GM21786 (cell line): ENCODE measurements around the gene TMEM196.
"Not testable (repeated sequence)": the region's sequence is repeated elsewhere in the genome, so short reads cannot be mapped to it uniquely, and the experiment has no call there.

Source experiments
- ATAC-seq: cut with Tn5 transposase; IDR thresholded peaks from one replicate; pipeline ENCODE4 v1.9.1; 2021; ENCODE audit not compliant: unreplicated experiment

The TMEM196 gene

DNA sequence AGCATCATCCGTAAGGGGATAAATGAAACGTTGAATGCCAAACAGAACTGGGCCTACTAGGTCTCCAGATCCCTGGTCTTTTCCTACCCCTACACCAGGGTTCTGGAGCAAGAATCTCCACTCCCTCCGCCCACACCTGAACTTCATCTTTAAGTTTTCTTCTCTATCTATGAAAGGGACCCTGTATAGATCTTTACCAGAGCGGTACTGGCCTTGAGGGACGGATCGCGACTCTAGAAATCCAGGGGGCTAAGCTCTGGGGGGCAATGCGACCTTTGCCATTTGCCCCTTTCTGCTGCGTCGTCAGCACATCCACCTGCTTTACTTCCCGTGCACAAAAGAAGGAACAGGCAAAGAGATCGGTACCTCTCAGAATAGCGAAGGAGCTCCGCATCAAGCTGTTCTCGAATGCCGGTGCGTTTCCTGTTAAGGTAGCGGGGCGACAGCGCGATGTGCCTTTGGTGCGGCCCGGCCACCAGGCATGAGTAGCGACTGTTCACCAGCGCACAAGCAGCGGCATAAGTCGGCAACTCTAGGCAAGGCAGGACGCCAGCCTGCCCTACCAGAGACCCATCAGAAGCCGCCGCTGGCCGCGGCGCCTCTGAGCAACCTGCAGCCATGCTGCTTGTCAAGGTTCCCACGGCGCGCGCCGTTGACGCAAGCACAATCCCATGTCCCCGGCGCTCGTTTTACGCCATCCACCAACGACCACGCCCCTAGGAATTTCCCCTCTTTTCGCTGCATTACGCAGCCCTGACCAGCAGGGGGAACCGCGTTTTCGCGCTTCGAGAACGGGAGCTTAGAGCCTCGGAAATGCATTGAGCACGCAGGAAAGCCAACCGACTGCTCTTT, 64.8 kb downstream of the TMEM196 start, which contains the start of gene POLR1F:
POLR1F (minus strand) TSS at position 641 of the 852 bp plus-strand sequence; CDS start at position 620, 21 bp downstream.
- peak; percentile 99 for ATAC-seq

DNA sequence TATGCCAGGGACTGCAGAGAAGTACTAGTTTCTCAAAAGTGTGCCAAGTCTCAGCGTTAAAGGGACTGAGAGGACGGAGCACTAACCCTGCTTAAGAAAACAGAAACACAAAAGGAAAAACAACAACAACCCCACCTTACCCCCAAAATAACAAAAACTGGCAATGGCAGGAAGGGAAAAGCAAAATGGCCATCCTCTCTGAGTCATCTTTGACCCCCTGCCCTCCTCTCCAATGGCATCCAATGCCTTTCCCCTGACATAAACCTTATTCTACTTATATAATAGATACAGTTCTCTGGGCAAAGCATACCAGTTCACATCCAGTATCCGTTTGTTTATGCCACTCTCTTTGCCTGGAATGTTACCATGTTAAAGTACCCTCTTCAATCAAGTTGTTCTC, 66.2 kb downstream of the TMEM196 start:
- no peak for ATAC-seq

DNA sequence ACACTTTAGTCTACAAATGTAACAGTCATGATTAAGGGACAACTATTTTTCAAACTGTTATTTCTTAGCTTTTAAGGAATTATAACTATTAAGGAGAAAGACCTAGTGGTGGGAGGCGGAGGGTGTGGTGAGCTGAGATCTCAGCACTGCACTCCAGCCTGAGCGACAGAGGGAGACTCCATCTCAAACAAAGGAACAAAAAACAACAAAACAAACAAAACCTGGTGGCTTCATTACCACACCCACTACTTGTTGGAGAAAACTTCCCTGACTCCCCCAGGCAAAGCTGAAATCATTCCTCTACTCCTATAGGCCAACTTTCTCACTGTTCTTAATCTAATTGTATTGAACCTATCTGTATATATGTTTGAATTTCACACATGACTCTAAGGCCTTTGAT, 67.8 kb downstream of the TMEM196 start:
- ATAC-seq, result no peak

DNA sequence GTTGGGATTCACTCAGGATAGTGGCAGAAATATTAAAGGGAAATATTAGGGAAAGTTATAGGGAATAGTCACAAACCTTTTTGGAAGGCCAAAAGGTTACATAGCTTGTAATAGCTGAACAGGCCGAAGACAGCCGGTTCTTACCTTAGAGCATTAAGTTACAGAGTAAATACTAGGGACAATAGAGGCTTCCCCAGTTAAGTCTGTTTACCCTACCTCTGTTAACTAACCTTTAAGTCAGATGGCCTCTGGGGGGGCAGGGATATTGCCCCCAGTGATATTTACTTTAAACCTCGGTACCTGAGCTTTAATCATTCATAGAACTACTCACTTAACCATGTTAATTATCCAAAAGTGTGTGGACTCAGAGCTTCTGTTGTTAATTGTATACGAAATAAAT, 71.9 kb downstream of the TMEM196 start:
- ATAC-seq, result no peak

DNA sequence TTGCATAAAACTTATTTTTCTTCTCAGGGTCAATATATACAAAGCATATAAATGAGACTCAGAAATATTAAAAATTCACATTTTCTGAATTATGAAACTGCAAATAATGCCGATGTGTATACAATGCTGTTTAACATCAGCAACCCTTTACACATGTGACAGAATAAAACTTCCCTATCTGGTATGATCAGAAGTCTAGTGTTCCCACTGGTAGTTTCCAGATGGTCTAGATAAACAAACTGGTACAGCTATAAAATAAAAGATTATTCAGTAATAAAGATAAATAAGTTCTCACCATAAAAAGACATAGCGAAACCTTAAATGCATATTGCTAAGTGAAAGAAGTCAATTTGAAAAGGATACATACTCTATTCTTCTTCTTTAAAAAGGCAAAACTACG, 72.5 kb downstream of the TMEM196 start:
- ATAC-seq, result no peak

DNA sequence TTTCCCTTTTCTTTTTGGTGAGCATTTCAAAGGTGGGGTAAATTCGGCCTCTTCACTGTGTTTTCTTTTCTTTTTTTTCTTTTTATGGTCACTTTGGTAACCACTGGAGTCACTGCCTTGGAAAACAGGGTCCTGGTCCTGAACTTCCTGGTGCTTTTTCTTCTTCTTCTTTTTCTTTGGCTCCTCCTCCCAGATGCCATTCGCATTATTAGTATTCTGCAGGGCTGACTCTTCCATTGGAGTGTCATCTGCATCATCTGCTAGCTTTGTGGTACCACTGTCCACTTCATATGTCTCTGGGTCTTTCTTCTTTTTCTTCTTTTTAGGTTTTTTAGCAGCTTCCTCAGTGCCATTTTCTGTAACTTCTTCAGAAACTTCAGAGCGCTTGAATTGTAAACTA, 75.1 kb downstream of the TMEM196 start:
- ATAC-seq, result no peak

DNA sequence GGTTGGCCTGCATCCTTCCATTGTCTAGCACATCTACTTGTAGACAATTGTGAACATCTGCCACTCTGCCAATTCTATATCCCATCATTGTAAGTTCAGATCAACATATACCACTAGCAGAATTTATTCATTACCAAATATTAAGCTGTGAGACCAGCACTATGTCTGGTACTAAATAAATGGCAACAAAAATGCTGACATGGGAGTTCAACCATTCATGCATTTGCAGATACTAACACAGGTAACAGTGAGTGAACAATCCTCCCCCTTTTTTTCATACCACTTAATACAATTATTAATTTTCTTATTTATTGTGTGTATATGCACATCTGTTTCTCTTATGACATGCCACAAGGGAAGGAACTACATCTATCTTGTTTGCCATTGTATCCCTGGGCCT, 76.5 kb downstream of the TMEM196 start:
- no peak for ATAC-seq

DNA sequence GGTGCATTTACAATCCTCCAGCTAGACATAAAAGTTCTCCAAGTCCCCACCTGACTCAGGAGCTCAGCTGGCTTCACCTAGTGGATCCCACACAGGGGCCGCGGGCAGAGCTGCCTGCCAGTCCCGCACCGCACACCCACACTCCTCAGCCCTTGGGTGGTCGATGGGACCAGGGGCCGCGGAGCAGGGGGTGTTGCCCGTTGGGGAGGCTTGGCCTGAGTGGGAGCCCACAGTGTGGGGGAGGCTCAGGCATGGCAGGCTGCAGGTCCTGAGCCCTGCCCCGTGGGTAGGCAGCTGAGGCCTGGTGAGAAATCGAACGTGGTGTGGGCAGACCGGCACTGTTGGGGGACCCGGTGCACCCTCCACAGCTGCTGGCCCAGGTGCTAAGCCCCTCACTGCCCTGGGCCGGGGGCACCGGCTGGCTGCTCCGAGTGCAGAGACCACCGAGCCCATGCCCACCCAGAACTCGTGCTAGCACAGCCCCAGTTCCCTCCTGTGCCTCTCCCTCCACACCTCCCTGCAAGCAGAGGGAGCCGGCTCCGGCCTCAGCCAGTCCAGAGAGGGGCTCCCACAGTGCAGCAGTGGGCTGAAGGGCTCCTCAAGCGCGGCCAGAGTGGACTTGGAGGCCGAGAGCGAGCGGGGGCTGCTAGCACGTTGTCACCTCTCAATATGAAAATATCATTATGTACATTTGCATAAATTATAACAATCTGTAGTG, 81.1 kb downstream of the TMEM196 start:
- ATAC-seq, result no peak

DNA sequence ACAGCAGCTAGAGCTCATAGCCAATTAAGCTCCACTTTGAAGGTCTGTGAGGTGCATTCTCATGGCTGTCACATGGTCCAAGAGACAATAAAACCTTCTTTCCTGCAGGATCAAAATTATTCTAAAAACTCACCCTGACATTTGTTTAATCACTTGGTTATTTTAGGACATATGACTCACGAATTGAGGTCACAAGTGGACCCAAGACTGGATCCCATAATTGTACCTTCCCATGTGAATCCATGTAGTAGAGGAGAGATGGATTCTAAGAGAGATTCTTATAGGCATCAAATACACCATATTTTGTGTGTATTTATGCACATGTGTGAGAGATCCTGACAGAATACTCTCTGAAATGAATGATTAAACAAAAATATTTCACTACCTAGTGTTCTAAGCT, 82.7 kb downstream of the TMEM196 start:
- ATAC-seq, result no peak

DNA sequence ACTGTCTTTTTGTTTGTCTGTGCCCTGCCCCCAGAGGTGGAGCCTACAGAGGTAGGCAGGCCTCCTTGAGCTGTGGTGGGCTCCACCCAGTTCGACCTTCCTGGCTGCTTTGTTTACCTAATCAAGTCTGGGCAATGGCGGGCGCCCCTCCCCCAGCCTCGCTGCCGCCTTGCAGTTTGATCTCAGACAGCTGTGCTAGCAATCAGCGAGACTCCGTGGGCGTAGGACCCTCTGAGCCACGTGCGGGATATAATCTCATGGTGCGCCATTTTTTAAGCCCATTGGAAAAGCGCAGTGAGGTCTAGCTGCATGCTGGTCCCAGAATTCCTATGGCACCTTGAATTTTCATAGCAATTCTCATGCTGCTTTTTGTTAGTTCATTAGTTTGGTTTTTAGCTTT, 84.3 kb downstream of the TMEM196 start:
- ATAC-seq, result not testable (repeated sequence)

DNA sequence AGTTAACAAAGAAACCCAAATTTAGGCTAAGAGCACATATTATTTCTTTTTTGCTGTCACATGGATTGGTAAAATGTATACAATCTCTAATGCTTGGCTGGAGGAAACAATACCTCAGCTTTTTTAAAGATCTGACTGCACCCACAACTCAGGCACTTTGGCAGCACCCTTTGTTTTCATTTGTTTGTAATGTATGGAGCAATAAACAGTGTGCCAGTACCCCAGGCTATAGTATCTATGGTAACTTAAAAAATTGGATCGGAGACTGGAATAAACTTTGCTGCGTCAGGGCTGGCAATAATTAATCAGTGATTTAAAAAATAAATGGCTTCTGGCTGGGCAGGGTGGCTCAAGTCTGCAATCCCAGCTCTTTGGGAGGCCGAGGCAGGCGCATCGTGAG, 91.8 kb downstream of the TMEM196 start:
- no peak for ATAC-seq

DNA sequence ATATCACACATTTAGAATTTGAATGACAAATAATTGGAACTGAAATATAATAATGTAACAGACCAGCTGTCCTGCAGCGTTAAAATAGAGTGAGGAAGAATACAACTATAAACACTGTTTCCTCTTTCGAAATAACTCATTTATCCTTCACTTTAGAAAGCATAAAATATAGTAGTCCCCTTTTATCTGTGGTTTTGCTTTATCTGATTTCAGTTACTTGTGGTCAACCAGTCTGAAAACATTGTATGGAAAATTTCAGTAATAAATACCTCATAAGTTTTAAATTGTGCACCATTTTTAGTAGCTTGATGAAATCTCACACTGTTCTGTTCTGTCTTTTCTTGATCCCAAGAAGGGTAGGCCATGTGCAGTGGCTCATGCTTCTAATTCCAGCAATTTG, 96.2 kb downstream of the TMEM196 start:
- peak; percentile 65 for ATAC-seq

DNA sequence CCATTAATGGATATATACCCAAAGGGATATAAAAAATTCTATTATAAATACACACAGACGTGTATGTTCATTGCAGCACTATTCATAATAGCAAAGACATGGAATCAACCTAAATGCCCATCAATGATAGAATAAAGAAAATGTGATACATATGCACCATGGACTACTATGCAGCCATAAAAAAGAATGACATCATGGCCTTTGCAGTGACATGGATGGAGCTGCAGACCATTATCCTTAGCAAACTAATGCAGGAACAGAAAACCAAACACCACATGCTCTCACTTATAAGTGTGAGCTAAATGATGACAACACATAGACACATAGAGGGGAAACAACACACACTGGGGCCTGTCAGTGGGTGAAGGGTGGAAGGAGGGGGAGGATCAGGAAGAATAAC, 97.6 kb downstream of the TMEM196 start:
- no peak for ATAC-seq

DNA sequence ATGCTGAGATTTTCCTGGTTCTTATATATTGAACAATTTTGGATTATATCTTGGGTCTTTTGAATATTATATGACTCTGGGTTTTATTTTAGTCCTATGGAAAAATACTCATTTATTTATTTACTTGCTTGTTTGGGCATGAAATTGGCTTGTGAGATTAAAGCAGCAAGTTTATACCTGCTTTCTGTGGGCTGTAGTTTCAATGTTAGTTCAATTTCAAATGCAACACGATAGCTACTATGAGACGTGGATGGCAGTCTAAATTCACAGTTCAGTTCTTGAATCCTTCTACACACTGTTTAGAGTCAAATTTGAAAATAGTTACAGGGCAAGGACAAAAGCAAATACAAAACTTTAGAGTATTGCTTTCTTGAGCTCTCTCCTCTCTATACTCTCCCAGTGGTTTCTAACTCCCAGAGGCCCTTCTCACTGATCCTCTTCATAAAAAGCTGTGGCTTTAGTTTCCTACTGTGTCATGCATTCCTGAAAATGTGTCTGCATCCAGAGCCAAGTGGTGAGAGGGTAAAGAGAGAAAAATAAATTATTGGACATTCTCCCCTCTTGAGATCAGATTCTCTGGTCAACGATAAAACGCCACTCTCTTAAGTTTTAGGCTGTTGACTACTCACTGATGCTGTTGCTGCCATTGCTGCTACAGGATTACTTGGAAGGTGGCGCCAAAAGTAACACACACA, 99.0 kb downstream of the TMEM196 start:
- no peak for ATAC-seq

DNA sequence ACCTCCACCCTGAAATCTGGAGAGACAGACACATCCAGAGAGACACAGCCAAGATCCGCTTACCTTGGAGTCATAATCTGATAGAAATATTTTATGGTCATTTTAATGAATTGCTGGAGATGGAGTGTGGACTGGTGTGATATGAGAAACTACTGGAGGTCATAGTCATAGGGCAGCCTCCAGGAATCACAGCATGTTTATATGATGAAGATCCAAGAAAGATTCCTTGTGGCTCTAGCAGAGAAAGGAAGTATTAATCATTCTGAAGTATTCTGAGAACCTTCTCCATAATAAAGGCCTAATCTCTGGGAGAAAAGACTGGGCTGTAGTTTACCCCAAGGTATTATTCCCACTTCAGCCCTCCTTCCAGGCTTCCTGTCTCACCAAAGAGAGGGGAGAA, 102.6 kb downstream of the TMEM196 start:
- ATAC-seq, result no peak
